Epithelial cell of prostate (primary cell): ENCODE measurements around the gene CREB3L1.

ENCODE experiments used
- DNase-seq: peaks from one replicate; pipeline ENCODE4 v3.0.0-alpha.2; 2011; ENCODE audit warnings: low read depth, low spot score
- H3K27ac ChIP-seq: fragments of 450-650 bp; 2 replicates; pipeline ENCODE4 v1.5.1; 2017; ENCODE audit warnings: mild to moderate bottlenecking

CREB3L1 gene

GRCh38 chr11:46315033-46315738, 37.7 kb downstream of the CREB3L1 start:
- H3K27ac ChIP-seq: no peak overlapping the region
- no peak for DNase-seq

- no peak for DNase-seq
- H3K27ac ChIP-seq: no peak overlapping the region
Measured at GRCh38 chr11:46315783-46316563, 38.5 kb downstream of the CREB3L1 start.

GRCh38 chr11:46319074-46319453, 41.6 kb downstream of the CREB3L1 start:
- DNase-seq: no peak
- no peak overlapping the region for H3K27ac ChIP-seq

- no peak for DNase-seq
- H3K27ac ChIP-seq: no peak overlapping the region
Measured at GRCh38 chr11:46321757-46322156, 44.3 kb downstream of the CREB3L1 start.

DNA sequence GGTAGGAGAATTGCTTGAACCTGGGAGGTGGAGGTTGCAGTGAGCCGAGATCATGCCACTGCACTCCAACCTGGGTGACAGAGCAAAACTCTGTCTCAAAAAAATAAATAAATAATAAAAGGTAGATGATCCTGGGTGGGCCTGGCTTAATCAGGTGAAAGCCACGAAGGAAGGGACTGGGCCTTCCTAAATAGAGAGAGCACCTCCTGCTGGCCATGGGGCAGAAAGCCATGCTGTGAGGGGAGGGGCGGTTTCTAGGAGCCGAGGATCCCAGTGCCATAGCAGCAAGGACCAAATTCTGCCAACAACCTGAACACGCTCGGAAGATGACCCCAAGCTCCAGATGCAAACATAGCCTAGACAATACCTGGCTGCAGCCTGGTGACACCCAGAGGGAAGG, 45.3 kb downstream of the CREB3L1 start:
- no peak overlapping the region for H3K27ac ChIP-seq
- DNase-seq: no peak

DNA sequence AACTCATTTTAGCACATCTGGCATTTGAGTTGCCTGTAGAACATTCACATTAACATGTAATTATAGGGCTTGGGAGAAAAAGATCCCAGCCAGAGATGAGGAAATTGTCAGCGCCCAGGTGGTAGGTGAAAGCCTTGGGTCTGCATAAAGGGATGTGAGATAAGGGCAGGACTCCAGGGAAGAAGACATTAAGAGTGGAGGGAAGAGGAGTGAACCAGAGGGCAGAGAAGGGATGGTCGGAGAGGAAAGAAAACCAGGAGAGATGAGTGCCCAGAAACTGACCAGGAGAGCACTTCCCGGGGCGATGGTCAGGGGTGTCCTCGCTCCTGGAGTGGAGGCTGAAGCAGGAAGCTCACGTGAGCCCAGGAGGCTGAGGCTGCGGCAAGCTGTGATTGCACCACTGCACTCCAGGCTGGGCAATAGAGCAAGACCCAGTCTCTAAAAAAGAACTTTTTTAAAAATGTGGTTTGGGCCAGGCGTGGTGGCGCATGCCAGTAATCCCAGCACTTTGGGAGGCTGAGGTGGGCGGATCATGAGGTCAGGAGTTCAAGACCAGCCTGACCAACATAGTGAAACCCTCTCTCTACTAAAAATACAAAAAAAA, 49.5 kb downstream of the CREB3L1 start:
- no peak overlapping the region for H3K27ac ChIP-seq
- no peak for DNase-seq

DNA sequence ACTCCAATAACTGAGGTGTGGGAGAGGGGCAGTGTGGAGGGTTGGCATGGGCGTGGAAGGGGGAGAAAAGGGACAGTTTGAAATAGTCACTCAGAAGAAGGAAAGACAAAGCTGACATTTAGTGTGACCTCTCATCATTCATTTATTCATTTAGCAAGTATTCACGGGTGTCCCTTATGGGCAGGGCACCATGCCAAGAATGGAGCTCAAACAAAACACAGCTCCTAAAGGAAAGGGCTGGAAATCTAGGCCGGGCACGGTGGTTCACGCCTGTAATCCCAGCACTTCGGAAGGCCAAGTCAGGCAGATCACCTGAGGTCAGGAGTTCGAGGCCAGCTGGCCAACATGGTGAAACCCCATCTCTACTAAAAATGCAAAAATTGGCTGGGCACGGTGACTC, 50.4 kb downstream of the CREB3L1 start:
- no peak overlapping the region for H3K27ac ChIP-seq
- no peak for DNase-seq

DNA sequence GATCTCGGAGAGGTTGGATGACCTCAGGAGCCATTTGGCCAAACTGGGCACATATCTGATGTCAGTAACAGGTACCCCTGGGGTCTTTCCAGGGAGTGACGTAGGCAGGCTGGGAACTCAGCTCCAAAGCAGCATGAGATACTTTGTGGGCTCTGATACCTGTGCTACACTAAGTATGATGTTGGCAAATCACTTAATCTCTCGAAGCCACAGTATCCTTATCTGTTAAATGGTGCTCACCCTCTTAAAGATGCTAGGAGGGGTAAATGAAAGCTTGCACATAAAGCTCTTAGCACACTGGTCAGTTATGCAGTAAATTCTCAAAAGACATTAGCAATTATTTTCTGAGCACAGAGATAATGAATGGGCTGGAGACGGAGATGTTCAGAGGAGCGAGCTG, 52.7 kb downstream of the CREB3L1 start:
- no peak for DNase-seq

DNA sequence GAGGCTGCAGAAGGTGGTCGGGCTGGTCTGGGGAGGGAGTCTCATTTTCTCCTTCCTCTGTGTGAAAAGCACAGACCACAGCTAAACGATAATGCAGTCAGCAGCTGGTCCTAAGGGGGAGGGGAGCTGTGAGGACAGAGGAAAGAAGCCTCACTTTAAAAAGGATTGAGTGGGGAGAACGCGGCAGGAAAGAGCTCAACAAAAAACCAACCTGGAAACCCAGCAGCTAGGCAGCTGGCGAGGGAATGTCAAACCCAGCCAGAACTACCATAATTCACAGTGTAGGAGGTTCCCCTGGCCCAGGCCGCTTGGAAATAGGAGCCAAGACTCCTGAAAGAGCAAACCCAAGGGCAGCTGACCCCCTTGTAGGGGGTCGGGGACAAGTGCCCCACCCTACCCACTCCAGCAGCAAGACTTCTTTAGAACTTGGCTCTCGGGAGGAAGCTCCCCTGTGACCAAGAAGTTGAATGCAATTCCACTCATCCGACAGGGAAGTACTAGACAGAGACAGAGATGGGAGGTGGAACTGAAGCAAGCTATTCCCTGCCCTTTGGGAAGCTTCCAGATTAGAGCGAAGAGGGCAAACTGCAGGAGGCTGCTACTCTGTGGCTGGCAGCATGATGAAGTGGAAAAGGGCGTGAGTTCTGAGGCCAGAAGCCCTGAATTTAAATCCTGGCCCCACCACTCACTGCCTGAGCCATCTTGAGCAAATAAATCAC, 53.3 kb downstream of the CREB3L1 start:
- H3K27ac ChIP-seq: no peak overlapping the region
- no peak for DNase-seq

More for the DNA sequence above, 52.7 kb downstream of the CREB3L1 start:
- no peak overlapping the region for H3K27ac ChIP-seq

DNA sequence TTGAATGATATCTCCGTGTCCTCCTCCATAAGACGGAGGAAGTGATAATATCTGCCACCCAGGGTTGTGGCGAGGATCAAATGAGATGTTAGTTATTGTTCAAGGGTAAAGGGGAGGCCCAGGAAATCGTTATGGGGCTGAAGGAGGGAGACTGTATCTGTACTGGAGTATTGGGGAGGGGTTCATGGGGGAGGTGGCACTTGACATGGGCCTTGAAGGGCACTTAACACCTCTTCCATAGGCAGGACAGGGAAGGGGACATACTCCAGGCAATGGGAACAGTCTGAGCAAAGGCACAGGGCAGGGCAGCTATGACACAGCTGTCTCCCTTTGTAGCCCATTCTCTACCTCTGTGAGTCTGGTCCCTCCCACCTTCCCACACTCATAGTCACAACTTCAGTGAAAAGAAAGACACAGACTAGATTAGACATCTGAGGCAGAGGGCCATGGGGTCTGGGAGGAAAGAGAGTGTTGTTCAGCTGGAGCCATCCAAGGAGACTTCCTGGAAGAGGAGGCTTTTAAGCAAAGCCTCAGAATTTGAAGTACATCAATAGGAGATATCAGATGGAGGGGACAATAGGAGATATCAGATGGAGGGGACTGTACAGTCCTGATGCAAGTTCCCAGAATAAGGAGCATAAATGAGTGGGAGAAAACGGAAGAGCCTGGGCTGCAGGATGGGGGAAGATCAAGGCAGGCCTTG, 54.0 kb downstream of the CREB3L1 start:
- no peak overlapping the region for H3K27ac ChIP-seq
- DNase-seq: no peak

- no peak overlapping the region for H3K27ac ChIP-seq
- no peak for DNase-seq
Measured at GRCh38 chr11:46332093-46332567, 54.7 kb downstream of the CREB3L1 start.

GRCh38 chr11:46332568-46333393, 55.3 kb downstream of the CREB3L1 start:
- no peak for DNase-seq
- no peak overlapping the region for H3K27ac ChIP-seq

DNA sequence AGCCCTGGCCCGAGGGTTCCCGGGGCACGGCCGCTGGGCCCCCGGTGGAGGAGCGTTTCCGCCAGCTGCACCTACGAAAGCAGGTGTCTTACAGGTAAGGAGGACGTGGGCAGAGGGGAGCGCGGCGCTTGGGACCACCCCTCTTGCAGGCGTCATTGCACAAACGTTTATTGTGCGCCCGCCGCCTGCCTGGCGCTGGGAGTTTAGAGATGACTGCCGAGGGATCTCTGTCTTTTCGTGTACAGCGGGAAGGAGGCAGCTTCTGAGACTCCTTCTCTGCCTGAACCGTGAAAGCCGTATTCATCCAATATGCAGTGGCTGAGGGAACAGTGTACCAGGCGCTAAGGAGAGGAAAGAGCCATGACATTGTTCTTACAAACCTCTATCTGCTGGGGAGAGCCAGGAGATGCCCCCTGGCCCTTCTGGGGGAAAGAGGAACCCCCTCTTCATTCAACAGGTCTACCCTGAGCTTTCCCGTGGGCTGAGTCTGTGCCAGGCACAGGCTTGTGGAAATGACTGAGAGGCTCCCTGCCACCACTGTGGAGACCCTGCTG, 56.0 kb downstream of the CREB3L1 start:
- no peak for DNase-seq
- H3K27ac ChIP-seq: no peak overlapping the region

DNA sequence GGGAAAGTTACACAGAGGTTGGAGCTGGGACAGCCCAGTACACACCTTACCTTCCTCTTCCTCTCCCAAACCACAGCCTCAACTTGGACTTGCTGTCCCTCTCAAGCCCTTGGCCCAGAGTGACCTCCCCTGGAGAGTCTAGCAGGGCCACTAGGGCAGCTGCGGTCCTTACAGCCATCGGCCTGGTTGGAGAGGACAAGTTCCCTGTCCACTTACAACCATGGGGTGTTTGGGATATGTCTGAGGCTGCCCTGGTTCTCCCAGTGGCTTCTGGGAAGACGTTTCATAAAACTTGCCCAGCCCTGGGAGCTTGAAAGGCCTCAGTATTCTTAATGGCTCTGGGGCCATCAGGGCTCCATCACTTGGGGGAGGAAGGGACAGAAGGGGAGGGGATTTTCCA, 56.7 kb downstream of the CREB3L1 start:
- DNase-seq: no peak
- no peak overlapping the region for H3K27ac ChIP-seq

GRCh38 chr11:46335271-46335670, 57.8 kb downstream of the CREB3L1 start:
- DNase-seq: no peak
- H3K27ac ChIP-seq: no peak overlapping the region

DNA sequence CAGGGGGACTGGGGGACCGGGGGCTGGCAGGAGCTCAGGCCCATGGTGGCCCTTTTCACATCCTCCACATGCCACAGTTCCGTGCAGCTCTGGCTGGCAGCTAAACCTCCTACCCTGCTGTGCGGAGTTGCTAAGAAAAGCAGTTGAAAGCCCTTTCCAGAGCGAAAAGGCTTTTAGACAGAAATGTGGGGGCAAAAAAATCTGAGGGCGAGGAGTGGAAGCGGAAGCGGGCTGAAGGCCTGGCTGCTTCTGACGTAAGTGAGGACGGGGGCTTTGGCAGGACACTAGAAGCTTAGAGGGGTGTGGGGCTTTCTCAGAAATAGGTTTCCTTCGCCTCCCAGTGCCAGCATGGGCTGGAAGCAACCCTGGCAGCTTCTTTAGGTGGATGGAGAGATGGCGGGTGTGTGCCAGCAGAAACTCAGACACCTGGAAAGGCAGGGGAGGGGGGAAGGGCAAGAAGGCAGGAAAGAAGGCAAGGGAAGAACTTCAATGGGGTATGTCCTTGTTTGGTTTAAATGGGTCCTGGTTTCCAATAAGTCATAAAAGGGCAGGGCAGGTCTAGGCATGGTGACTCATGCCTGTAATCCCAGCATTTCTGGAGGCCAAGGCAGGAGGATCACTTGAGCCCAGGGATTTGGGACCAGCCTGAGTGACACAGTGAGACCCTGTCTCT, 58.6 kb downstream of the CREB3L1 start:
- no peak overlapping the region for H3K27ac ChIP-seq
- no peak for DNase-seq

DNA sequence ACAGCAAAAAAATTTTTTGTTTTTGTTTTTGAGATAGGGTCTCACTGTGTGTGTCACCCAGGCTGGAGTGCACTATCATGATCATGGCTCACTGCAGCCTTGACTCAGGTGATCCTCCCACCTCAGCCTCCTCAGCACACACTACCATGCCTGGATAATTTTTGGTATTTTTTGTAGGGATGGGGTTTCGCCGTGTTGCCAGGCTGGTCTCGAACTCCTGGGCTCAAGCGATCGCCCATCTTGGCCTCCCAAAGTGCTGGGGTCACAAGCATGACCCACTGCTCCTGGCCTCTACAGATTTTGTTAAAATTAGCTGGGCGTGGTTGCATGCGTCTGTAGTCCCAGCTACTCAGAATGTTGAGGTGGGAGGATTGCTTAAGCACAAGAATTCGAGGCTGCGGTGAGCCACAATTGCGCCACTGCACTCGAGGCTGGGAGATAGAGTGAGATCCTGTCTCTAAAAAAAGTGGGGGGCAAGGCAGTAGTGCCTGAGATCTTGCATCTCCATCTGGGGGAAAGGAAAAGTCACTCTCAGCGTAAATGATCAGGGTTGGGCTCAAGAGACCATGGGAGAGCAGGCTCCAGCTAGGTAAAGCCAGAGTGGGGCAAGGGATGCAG, 59.2 kb downstream of the CREB3L1 start:
- no peak for DNase-seq
- no peak overlapping the region for H3K27ac ChIP-seq
